ENCODE measurements around the gene KLF7. TPM values are rescaled to one million over a fixed set of nuclear protein-coding genes. Genes with fewer than 3 reads are reported as not detected.
A peak's percentile ranks its signal among the peaks of the same experiment; 100 is the strongest.

The KLF7 gene
- total RNA-seq, 1 experiment from 2014 or later: 5.6 TPM

DNA sequence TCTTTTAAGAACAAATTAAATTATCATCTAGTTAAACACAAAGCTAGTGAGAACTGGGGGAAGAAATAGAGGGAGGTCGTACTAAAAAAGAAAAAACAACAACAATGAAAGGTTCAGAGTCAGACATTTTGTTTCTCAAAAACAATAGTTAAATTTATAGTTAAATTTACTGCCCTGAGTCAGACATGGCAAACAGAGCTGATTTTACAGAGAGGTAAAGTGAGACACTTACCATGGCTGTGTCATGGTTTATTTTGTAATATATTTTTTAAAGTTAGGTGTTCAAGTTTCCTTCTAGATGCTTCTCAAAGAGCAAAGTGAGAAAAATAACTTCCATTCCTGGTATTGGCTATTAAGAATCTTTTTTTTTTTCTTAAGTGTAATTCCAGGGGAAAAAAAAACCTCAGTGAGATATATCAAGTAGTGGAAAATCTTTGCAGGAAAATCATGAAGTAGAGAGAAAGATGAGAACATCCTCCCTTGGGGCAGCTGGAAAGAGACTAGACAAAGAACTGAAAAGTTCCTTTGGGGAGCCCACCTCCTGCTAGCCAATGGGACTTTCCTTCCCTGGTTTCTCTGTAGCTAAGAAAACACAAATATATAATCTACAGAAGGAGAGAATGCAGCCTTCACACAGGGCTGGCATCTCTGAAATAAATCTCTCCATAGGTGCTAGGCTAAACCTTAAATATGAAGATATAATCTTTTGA is 12.3 kb downstream of the KLF7 start:
- Histone ChIP-seq H3K4me3 (ENCODE audit: low read length) (peak overlapping the region; percentile 35; the same call in 1 of the 2 replicates), H3F3A (ENCODE audit: low read length, unreplicated experiment) (no peaks in the 10 kb centered on the region), H3K79me2 (ENCODE audit: low read length) (peaks cover 65% of the 10 kb centered on the region), H3K9me2 (replicated peaks; ENCODE audit: low read length) (no peaks in the 10 kb centered on the region), H4K20me1 (ENCODE audit: low read length) (no peaks in the 10 kb centered on the region), H3K27ac (ENCODE audit: low read length) (peak overlapping the region; percentile 61), H3K27me3 (ENCODE audit: low read length) (no peaks in the 10 kb centered on the region), H3K4me1 (ENCODE audit: insufficient read depth, low read length) (peaks cover 26% of the 10 kb centered on the region), H2AFZ (ENCODE audit: low read length) (peak overlapping the region; percentile 45; the same call in 1 of the 2 replicates), H3K9ac (ENCODE audit: low read length) (0 out of 2 replicates have a peak overlapping the region, but pooled peaks have one; percentile 15), H3K4me2 (ENCODE audit: low read length) (peak overlapping the region; percentile 71), H3K9me3 (ENCODE audit: low read length) (no peaks in the 10 kb centered on the region), H3K36me3 (ENCODE audit: low read depth, low read length) (no peaks in the 10 kb centered on the region)
- TF ChIP-seq EZH2phosphoT487 (IDR thresholded peaks at IDR 0.05; ENCODE audit: borderline replicate concordance, low read length): no peak
- TF ChIP-seq, protein P1, sequence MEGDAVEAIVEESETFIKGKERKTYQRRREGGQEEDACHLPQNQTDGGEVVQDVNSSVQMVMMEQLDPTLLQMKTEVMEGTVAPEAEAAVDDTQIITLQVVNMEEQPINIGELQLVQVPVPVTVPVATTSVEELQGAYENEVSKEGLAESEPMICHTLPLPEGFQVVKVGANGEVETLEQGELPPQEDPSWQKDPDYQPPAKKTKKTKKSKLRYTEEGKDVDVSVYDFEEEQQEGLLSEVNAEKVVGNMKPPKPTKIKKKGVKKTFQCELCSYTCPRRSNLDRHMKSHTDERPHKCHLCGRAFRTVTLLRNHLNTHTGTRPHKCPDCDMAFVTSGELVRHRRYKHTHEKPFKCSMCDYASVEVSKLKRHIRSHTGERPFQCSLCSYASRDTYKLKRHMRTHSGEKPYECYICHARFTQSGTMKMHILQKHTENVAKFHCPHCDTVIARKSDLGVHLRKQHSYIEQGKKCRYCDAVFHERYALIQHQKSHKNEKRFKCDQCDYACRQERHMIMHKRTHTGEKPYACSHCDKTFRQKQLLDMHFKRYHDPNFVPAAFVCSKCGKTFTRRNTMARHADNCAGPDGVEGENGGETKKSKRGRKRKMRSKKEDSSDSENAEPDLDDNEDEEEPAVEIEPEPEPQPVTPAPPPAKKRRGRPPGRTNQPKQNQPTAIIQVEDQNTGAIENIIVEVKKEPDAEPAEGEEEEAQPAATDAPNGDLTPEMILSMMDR (conservative IDR thresholded peaks at IDR 0.05; ENCODE audit: low read depth, low read length): no peak
- TF ChIP-seq EZH2 (IDR thresholded peaks at IDR 0.05; ENCODE audit: low read length, unreplicated experiment): no peak
- ChIA-PET CTCF (no interaction called here), POLR2A (ENCODE audit: unreplicated experiment) (interaction anchor here (0.9 kb wide), 1 partner anchor 13 kb away, joined by 3 read pairs; no protein-coding TSS in a partner anchor)
- ATAC-seq (peak; percentile 89), DNase-seq (peak; percentile 55)
- intact Hi-C loops (cut with micrococcal nuclease): loop anchor here (1.0 kb wide), 1 partner anchor 10 kb away; no protein-coding TSS in a partner anchor
- no TSS peak for BruUV-seq (replicated peaks)

DNA sequence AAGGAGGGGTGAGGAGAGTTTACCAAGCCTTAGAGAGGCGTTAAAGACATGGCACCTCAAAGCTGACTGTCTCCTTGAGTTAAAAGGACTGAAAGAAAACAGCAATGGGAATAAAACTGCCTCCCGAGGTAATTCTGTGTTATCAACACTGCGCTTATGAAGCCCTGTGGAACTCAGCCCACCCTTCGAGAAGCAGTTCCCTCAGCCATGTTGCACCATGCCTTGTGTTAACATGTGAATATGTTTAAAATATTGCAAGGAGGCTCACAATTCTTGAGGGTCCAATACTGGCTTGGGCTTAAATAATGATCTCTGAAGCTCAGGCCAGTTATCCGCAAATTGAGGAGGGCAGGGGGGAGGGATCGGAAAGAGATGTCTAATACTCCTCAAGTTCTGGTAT is 14.7 kb downstream of the KLF7 start:
- Histone ChIP-seq H3K27ac (ENCODE audit: low read length) (no peak overlapping the region), H3K9me2 (replicated peaks; ENCODE audit: low read length) (no peaks in the 10 kb centered on the region), H3K9me3 (ENCODE audit: low read length) (no peaks in the 10 kb centered on the region), H3K36me3 (ENCODE audit: low read depth, low read length) (no peaks in the 10 kb centered on the region), H3K4me1 (ENCODE audit: insufficient read depth, low read length) (peaks cover 32% of the 10 kb centered on the region), H3K79me2 (ENCODE audit: low read length) (peaks cover 42% of the 10 kb centered on the region), H3K4me2 (ENCODE audit: low read length) (no peak overlapping the region), H3K4me3 (ENCODE audit: low read length) (no peak overlapping the region), H3K9ac (ENCODE audit: low read length) (no peak overlapping the region), H2AFZ (ENCODE audit: low read length) (no peak overlapping the region), H4K20me1 (ENCODE audit: low read length) (no peaks in the 10 kb centered on the region), H3K27me3 (ENCODE audit: low read length) (no peaks in the 10 kb centered on the region), H3F3A (ENCODE audit: low read length, unreplicated experiment) (no peaks in the 10 kb centered on the region)
- no TSS peak for BruUV-seq (replicated peaks)
- ATAC-seq (no peak), DNase-seq (no peak)
- TF ChIP-seq EZH2 (IDR thresholded peaks at IDR 0.05; ENCODE audit: low read length, unreplicated experiment) (no peak), EZH2phosphoT487 (IDR thresholded peaks at IDR 0.05; ENCODE audit: borderline replicate concordance, low read length) (no peak)
- TF ChIP-seq, protein P1 (conservative IDR thresholded peaks at IDR 0.05; ENCODE audit: low read depth, low read length): no peak
- intact Hi-C loops (cut with micrococcal nuclease): no loop called here
- CTCF ChIA-PET: no interaction called here
- POLR2A ChIA-PET (ENCODE audit: unreplicated experiment): no interaction called here

DNA sequence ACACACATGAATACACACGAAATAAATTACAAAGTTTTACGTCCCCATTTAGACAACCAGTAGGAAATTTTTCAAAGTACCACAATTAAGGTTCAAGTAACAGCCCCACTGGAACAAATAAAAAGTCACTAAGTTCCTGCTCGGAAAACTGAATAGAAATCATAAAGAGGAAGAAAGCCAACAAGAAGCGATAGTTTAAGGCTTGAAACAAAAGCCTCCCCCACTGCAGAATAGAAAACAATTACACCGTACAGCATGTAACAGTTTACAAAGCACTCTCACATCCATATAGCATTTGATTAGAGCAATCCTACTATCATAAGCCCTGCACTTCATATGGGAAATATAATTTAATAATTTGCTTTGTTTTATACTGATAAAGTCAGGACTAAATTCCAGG is 15.5 kb downstream of the KLF7 start:
- no TSS peak for BruUV-seq (replicated peaks)
- H3K27ac ChIP-seq (ENCODE audit: low read length): no peak overlapping the region
- TF ChIP-seq EZH2 (IDR thresholded peaks at IDR 0.05; ENCODE audit: low read length, unreplicated experiment): no peak
- TF ChIP-seq, protein P1 (conservative IDR thresholded peaks at IDR 0.05; ENCODE audit: low read depth, low read length): no peak
- TF ChIP-seq EZH2phosphoT487 (IDR thresholded peaks at IDR 0.05; ENCODE audit: borderline replicate concordance, low read length): no peak
- peaks cover 37% of the 10 kb centered on the region for H3K79me2 ChIP-seq (ENCODE audit: low read length)
- H3F3A ChIP-seq (ENCODE audit: low read length, unreplicated experiment): no peaks in the 10 kb centered on the region
- no peaks in the 10 kb centered on the region for H4K20me1 ChIP-seq (ENCODE audit: low read length)
- intact Hi-C loops (cut with micrococcal nuclease): no loop called here
- H3K4me2 ChIP-seq (ENCODE audit: low read length): no peak overlapping the region
- no peak overlapping the region for H3K4me3 ChIP-seq (ENCODE audit: low read length)
- H3K27me3 ChIP-seq (ENCODE audit: low read length): no peaks in the 10 kb centered on the region
- DNase-seq (no peak), ATAC-seq (no peak)
- no peaks in the 10 kb centered on the region for H3K36me3 ChIP-seq (ENCODE audit: low read depth, low read length)
- H3K9me2 ChIP-seq (replicated peaks; ENCODE audit: low read length): no peaks in the 10 kb centered on the region
- POLR2A ChIA-PET (ENCODE audit: unreplicated experiment): no interaction called here
- no peak overlapping the region for H3K9ac ChIP-seq (ENCODE audit: low read length)
- peaks cover 32% of the 10 kb centered on the region for H3K4me1 ChIP-seq (ENCODE audit: insufficient read depth, low read length)
- H2AFZ ChIP-seq (ENCODE audit: low read length): no peak overlapping the region
- CTCF ChIA-PET: no interaction called here
- no peaks in the 10 kb centered on the region for H3K9me3 ChIP-seq (ENCODE audit: low read length)

Data from PC-3 (cell line).